ENCODE measurements around the gene RO60.
"Not testable (repeated sequence)": the region's sequence is repeated elsewhere in the genome, so short reads cannot be mapped to it uniquely, and the experiment has no call there.

Gene RO60

DNA sequence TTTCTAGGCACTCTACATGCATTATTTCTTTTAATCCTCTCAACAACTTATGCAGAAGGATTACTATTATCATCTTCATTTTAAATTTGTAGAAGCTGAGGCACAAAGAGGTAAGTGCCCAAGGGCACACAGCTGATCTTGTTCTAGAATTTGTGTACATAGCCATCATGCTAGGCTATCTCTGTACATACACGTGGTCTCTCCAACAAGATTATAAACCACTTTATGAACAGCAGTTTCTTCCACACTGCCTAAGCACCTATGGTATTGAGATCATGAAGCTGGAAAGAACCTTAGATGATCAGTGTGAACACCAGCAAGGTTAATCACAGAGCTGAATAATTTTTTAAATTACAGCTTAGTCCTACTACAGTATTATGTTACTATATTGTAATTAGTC lies 29.1 kb upstream of the RO60 start:
- no peaks in the 10 kb centered on the region for H3K4me1 ChIP-seq
- H4K20me1 ChIP-seq = peaks cover 0 to 21% (median 0%) of the 10 kb centered on the region in 11 experiments; a peak in 7 of 22 replicates
- no peak overlapping the region for H3K4me3 ChIP-seq
- no peak for TF ChIP-seq Cebpa-rat (IDR thresholded peaks at IDR 0.05)
- peaks cover 39 to 65% (median 58%) of the 10 kb centered on the region in 11 experiments for H3K36me3 ChIP-seq
- no peak overlapping the region for H3K9ac ChIP-seq
- peaks cover under 1 to 16% (median 8%) of the 10 kb centered on the region in 11 experiments; a peak in 13 of 22 replicates for H3K9me3 ChIP-seq (replicated peaks in 1 of 11)
- H3K27ac ChIP-seq = no peak overlapping the region
- no peak overlapping the region for H3K4me2 ChIP-seq
- no peaks in the 10 kb centered on the region for H3K27me3 ChIP-seq

DNA sequence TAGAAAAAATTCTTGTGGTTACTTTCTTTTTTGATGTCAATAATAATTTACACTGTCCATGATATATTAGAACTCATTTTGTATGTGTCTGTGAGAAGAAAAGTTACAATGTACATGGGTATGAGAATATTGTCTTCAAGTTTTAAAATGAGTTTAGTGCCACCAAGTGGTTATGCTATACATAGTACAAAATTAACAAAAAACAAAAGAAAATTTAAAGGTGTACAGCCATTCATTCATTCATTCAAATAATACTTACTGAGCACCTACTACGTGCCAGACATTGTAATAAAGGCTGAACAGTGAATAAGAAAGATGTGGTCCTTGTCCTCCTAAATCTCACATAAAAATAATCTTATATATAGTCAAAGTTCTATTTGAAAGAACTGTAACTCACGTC lies 28.0 kb upstream of the RO60 start:
- peaks cover 3 to 20% (median 11%) of the 10 kb centered on the region in 11 experiments; a peak in 13 of 22 replicates for H3K9me3 ChIP-seq (replicated peaks in 1 of 11)
- H3K4me3 ChIP-seq = no peak overlapping the region
- H3K9ac ChIP-seq = no peak overlapping the region
- peaks cover 0 to 26% (median 0%) of the 10 kb centered on the region in 11 experiments; a peak in 7 of 22 replicates for H4K20me1 ChIP-seq
- no peak overlapping the region for H3K27ac ChIP-seq
- TF ChIP-seq Cebpa-rat (IDR thresholded peaks at IDR 0.05) = no peak
- H3K27me3 ChIP-seq = no peaks in the 10 kb centered on the region
- H3K4me2 ChIP-seq = no peak overlapping the region
- H3K36me3 ChIP-seq = peaks cover 27 to 65% (median 53%) of the 10 kb centered on the region in 11 experiments
- H3K4me1 ChIP-seq = no peaks in the 10 kb centered on the region

- H3K27me3 ChIP-seq, H3K4me2 ChIP-seq, H3K4me1 ChIP-seq, H3K4me3 ChIP-seq, H3K27ac ChIP-seq, H3K9ac ChIP-seq: not testable (repeated sequence)
- Histone ChIP-seq H3K36me3 (peaks cover 13 to 59% (median 47%) of the 10 kb centered on the region in 11 experiments; a peak in 21 of 22 replicates), H4K20me1 (peaks cover 0 to 26% (median 0%) of the 10 kb centered on the region in 11 experiments; a peak in 7 of 22 replicates), H3K9me3 (replicated peaks in 1 of 11) (peaks cover 3 to 20% (median 11%) of the 10 kb centered on the region in 11 experiments; a peak in 13 of 22 replicates)
These were observed 26.6 kb upstream of the RO60 start for GRCh38 chr1:193032643-193033427.

DNA sequence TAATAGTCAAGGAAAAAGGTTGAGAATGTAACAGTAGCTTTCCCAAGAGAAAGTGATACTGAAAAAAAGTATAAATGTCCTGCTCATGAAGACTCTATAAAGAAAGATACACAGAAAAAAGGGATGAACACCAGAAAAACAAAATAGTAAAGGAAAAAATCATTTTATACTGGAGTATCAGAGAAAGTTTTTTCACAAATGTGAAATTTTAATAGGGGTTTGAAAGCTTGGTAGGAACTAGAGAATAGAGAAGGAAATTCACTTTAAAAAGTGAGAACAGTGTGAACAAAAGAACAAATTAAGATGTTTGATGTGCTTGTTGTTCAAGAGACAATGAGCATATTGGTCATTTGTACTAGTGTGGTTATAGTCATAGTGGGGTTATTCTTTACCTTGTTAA lies 25.8 kb upstream of the RO60 start:
- Histone ChIP-seq H3K27me3 (no peaks in the 10 kb centered on the region), H3K4me1 (no peaks in the 10 kb centered on the region), H3K36me3 (peaks cover 14 to 59% (median 45%) of the 10 kb centered on the region in 11 experiments; a peak in 21 of 22 replicates), H4K20me1 (peaks cover 0 to 26% (median 0%) of the 10 kb centered on the region in 11 experiments; a peak in 7 of 22 replicates), H3K9me3 (replicated peaks in 1 of 11) (peaks cover 3 to 25% (median 13%) of the 10 kb centered on the region in 11 experiments; a peak in 15 of 22 replicates), H3K4me2 (no peak overlapping the region), H3K9ac (no peak overlapping the region), H3K4me3 (no peak overlapping the region), H3K27ac (no peak overlapping the region)
- TF ChIP-seq Cebpa-rat (IDR thresholded peaks at IDR 0.05) = no peak

- Histone ChIP-seq H3K9me3 (replicated peaks in 1 of 11) (peaks cover 3 to 30% (median 19%) of the 10 kb centered on the region in 11 experiments; a peak in 15 of 22 replicates), H3K4me2 (no peak overlapping the region), H3K27me3 (no peaks in the 10 kb centered on the region), H3K4me1 (no peaks in the 10 kb centered on the region), H3K36me3 (peaks cover 15 to 74% (median 58%) of the 10 kb centered on the region in 11 experiments; a peak in 21 of 22 replicates), H3K27ac (no peak overlapping the region), H3K4me3 (no peak overlapping the region), H3K9ac (no peak overlapping the region), H4K20me1 (peaks cover 0 to 31% (median 4%) of the 10 kb centered on the region in 11 experiments; a peak in 8 of 22 replicates)
- TF ChIP-seq Cebpa-rat (IDR thresholded peaks at IDR 0.05) = no peak
These were observed 22.9 kb upstream of the RO60 start for GRCh38 chr1:193036337-193037047.

GRCh38 chr1:193040011-193040410 lies 19.4 kb upstream of the RO60 start:
- Histone ChIP-seq H3K27me3 (no peaks in the 10 kb centered on the region), H3K4me1 (no peaks in the 10 kb centered on the region), H3K9ac (no peak overlapping the region), H3K4me3 (no peak overlapping the region), H3K4me2 (no peak overlapping the region), H4K20me1 (peaks cover 0 to 20% (median 0%) of the 10 kb centered on the region in 11 experiments; a peak in 8 of 22 replicates), H3K36me3 (peaks cover 36 to 94% (median 66%) of the 10 kb centered on the region in 11 experiments), H3K27ac (no peak overlapping the region), H3K9me3 (replicated peaks in 1 of 11) (peaks cover 3 to 16% (median 13%) of the 10 kb centered on the region in 11 experiments; a peak in 15 of 22 replicates)
- no peak for TF ChIP-seq Cebpa-rat (IDR thresholded peaks at IDR 0.05)

DNA sequence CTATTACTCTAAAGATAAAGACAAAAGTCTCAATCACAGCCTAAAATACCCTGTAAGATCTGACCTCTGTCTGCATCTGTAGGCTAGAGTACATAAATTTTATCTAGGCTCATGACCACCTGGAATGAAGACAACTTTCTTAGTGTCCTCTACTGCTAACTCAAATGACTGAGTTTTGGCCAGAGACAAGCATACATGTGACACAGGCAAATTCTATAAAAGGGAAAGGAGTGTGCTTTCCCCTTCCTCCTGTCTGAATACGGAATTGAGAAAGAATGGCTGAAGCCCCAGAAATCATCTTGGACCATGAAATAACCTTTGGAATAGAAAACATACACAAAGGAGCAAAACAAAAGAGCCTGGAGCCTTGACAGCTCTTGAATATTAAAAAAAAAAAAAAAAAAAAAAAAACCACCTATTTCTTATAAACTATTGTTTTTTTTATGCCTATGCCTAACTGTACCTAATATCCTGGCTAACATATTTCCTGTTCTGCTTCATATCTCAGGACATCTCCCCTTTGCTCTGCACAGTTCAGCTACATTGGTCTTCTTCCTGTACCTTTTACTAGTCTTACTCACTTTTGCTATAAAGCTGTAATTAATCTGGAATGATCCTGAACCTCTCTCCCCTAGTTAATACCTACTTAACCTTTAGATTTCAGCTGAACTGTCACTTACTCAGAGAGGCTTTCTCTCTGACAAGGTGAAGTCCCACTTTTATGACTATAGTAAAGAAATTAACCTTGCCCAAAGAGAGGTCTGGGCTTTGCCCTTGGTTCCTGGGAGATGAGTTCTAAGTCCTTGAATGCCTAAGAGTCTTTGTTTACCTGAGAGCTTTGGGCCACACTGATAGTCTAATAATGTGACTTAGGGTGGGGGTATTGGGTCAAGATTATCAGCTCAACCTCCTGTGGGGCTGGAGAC lies 16.4 kb upstream of the RO60 start:
- H3K27ac ChIP-seq = no peak overlapping the region
- no peak overlapping the region for H3K4me3 ChIP-seq
- peaks cover 0 to 15% (median 7%) of the 10 kb centered on the region in 11 experiments; a peak in 11 of 22 replicates for H3K9me3 ChIP-seq (replicated peaks in 1 of 11)
- TF ChIP-seq Cebpa-rat (IDR thresholded peaks at IDR 0.05) = no peak
- H3K27me3 ChIP-seq = no peaks in the 10 kb centered on the region
- no peak overlapping the region for H3K4me2 ChIP-seq
- H3K9ac ChIP-seq = no peak overlapping the region
- H4K20me1 ChIP-seq = peaks cover 0 to 12% (median 0%) of the 10 kb centered on the region in 11 experiments; a peak in 8 of 22 replicates
- peaks cover 56 to 98% (median 72%) of the 10 kb centered on the region in 11 experiments for H3K36me3 ChIP-seq
- H3K4me1 ChIP-seq = no peaks in the 10 kb centered on the region

GRCh38 chr1:193048913-193049312 lies 10.5 kb upstream of the RO60 start:
- H3K4me3 ChIP-seq; H3K4me1 ChIP-seq; H3K9ac ChIP-seq; H3K4me2 ChIP-seq; H3K9me3 ChIP-seq (replicated peaks in 1 of 11); H3K27ac ChIP-seq; H3K27me3 ChIP-seq: not testable (repeated sequence)
- Histone ChIP-seq H3K36me3 (peaks cover 56 to 83% (median 73%) of the 10 kb centered on the region in 11 experiments), H4K20me1 (peaks cover under 1 to 30% (median 18%) of the 10 kb centered on the region in 11 experiments; a peak in 14 of 22 replicates)
